ENCODE measurements around the gene CDH13. TPM values are rescaled to one million over a fixed set of nuclear protein-coding genes. Genes with fewer than 3 reads are reported as not detected.
A peak's percentile ranks its signal among the peaks of the same experiment; 100 is the strongest.

CDH13 gene
- total and polyA plus RNA-seq, 10 of the 15 experiments (the other 5 are each of a cell fraction or from before 2014, with no cell fraction given), result under 0.01 to 0.05 TPM; not detected in 8

GRCh38 chr16:83806036-83806435, 1179.3 kb downstream of the CDH13 start:
- H3K4me1 ChIP-seq (ENCODE audit: control insufficient read depth, insufficient read depth, low read length), result peaks cover 8% of the 10 kb centered on the region; the same call in 1 of the 2 replicates
- intact Hi-C loops (cut with micrococcal nuclease; ENCODE audit: unreplicated experiment), result no loop called here
- CTCF ChIA-PET, result interaction anchor here (0.7 to 1.4 kb wide), 2 partner anchors 20 to 332 kb away, joined by 3 read pairs; no protein-coding TSS in a partner anchor
- TF ChIP-seq SREBF1 (IDR thresholded peaks at IDR 0.05; ENCODE audit: low read length) (no peak), SPI1 (IDR thresholded peaks at IDR 0.05; ENCODE audit: borderline replicate concordance, insufficient read depth, low read depth, low read length) (0 out of 2 replicates have a peak, but pooled peaks have one; percentile 18)
- H3K79me2 ChIP-seq (ENCODE audit: control insufficient read depth, insufficient read depth, low read length), result peaks cover 19% of the 10 kb centered on the region
- H3K36me3 ChIP-seq (ENCODE audit: control insufficient read depth in 2 of 2, insufficient read depth in 2 of 2, low read length in 1 of 2), result peaks cover 0 to 4% of the 10 kb centered on the region in 2 experiments; a peak in 1 of 4 replicates
- no peaks in the 10 kb centered on the region for H3K9me3 ChIP-seq (replicated peaks; ENCODE audit: control insufficient read depth, insufficient read depth, low read length)
- POLR2A ChIA-PET, result no interaction called here
- no peak for ATAC-seq
- H3K27ac ChIP-seq (ENCODE audit: control insufficient read depth, insufficient read depth), result no peak overlapping the region
- 3% methylated on average over 5 of the region's 5 CpGs for WGBS (ENCODE audit: insufficient coverage, insufficient replicate concordance, low lambda C conversion rate, missing lambda C conversion rate)
- in situ Hi-C loops (cut with MboI), result no loop called here
- DNase-seq (ENCODE audit: low read depth, low spot score), result no peak
- H3K27me3 ChIP-seq (replicated peaks in 1 of 2; ENCODE audit: control insufficient read depth in 2 of 2, insufficient read depth in 2 of 2, low read length in 1 of 2), result no peaks in the 10 kb centered on the region
- H3K4me3 ChIP-seq, result no peak overlapping the region
- SMC1A ChIA-PET (ENCODE audit: uncharacterized antibody, unreplicated experiment), result no interaction called here
- peaks cover 3% of the 10 kb centered on the region; the same call in 1 of the 2 replicates for H4K20me1 ChIP-seq (ENCODE audit: control insufficient read depth, insufficient read depth)
- peak overlapping the region; percentile 63 for H2AFZ ChIP-seq (ENCODE audit: control insufficient read depth, low read depth, low read length)
- H3K9ac ChIP-seq (ENCODE audit: control insufficient read depth, insufficient read depth, low read length), result no peak overlapping the region
- no TSS peak for BruUV-seq (replicated peaks)
- peak overlapping the region; percentile 25; the same call in 1 of the 2 replicates for H3K4me2 ChIP-seq (ENCODE audit: control insufficient read depth, insufficient read depth)
- FAIRE-seq, result no peak
- RAD21 ChIA-PET (ENCODE audit: unreplicated experiment), result no interaction called here

- POLR2A ChIA-PET, result no interaction called here
- H3K4me2 ChIP-seq (ENCODE audit: control insufficient read depth, insufficient read depth), result no peak overlapping the region
These were observed 1180.0 kb downstream of the CDH13 start for GRCh38 chr16:83806731-83807130.

More at GRCh38 chr16:83806731-83807130, 1180.0 kb downstream of the CDH13 start:
- Histone ChIP-seq H3K36me3 (ENCODE audit: control insufficient read depth in 2 of 2, insufficient read depth in 2 of 2, low read length in 1 of 2) (peaks cover 0 to 4% of the 10 kb centered on the region in 2 experiments; a peak in 1 of 4 replicates), H2AFZ (ENCODE audit: control insufficient read depth, low read depth, low read length) (no peak overlapping the region), H3K9ac (ENCODE audit: control insufficient read depth, insufficient read depth, low read length) (no peak overlapping the region), H3K27me3 (replicated peaks in 1 of 2; ENCODE audit: control insufficient read depth in 2 of 2, insufficient read depth in 2 of 2, low read length in 1 of 2) (no peaks in the 10 kb centered on the region), H4K20me1 (ENCODE audit: control insufficient read depth, insufficient read depth) (peaks cover 3% of the 10 kb centered on the region; the same call in 1 of the 2 replicates), H3K79me2 (ENCODE audit: control insufficient read depth, insufficient read depth, low read length) (peaks cover 19% of the 10 kb centered on the region), H3K27ac (ENCODE audit: control insufficient read depth, insufficient read depth) (no peak overlapping the region), H3K9me3 (replicated peaks; ENCODE audit: control insufficient read depth, insufficient read depth, low read length) (no peaks in the 10 kb centered on the region), H3K4me1 (ENCODE audit: control insufficient read depth, insufficient read depth, low read length) (peaks cover 8% of the 10 kb centered on the region; the same call in 1 of the 2 replicates), H3K4me3 (no peak overlapping the region)
- in situ Hi-C loops (cut with MboI) (no loop called here), intact Hi-C loops (cut with micrococcal nuclease; ENCODE audit: unreplicated experiment) (no loop called here)
- BruUV-seq (replicated peaks), result no TSS peak
- RAD21 ChIA-PET (ENCODE audit: unreplicated experiment), result no interaction called here
- ATAC-seq (no peak), FAIRE-seq (no peak), DNase-seq (ENCODE audit: low read depth, low spot score) (no peak)
- TF ChIP-seq NBN (IDR thresholded peaks at IDR 0.05), result no peak
- TF ChIP-seq, protein P1, sequence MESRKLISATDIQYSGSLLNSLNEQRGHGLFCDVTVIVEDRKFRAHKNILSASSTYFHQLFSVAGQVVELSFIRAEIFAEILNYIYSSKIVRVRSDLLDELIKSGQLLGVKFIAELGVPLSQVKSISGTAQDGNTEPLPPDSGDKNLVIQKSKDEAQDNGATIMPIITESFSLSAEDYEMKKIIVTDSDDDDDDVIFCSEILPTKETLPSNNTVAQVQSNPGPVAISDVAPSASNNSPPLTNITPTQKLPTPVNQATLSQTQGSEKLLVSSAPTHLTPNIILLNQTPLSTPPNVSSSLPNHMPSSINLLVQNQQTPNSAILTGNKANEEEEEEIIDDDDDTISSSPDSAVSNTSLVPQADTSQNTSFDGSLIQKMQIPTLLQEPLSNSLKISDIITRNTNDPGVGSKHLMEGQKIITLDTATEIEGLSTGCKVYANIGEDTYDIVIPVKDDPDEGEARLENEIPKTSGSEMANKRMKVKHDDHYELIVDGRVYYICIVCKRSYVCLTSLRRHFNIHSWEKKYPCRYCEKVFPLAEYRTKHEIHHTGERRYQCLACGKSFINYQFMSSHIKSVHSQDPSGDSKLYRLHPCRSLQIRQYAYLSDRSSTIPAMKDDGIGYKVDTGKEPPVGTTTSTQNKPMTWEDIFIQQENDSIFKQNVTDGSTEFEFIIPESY (IDR thresholded peaks at IDR 0.05), result no peak
- no peak for TF ChIP-seq BCL11A (IDR thresholded peaks at IDR 0.05; ENCODE audit: low read depth, low read length)
- TF ChIP-seq IRF3 (IDR thresholded peaks at IDR 0.05), result no peak
- no peak for TF ChIP-seq YY1 (IDR thresholded peaks at IDR 0.05; ENCODE audit: low read depth, low read length)
- TF ChIP-seq ZBTB40 (IDR thresholded peaks at IDR 0.05; ENCODE audit: borderline replicate concordance), result no peak
- no peak for TF ChIP-seq JUND (IDR thresholded peaks at IDR 0.05; ENCODE audit: low read depth, low read length)
- WGBS (ENCODE audit: insufficient coverage, insufficient replicate concordance, low lambda C conversion rate, missing lambda C conversion rate), result 92% methylated on average over 6 of the region's 6 CpGs
- SMC1A ChIA-PET (ENCODE audit: uncharacterized antibody, unreplicated experiment), result no interaction called here
- CTCF ChIA-PET, result interaction anchor here (1.4 kb wide), 1 partner anchor 20 kb away, joined by 3 read pairs; no protein-coding TSS in a partner anchor
